ENCODE data around the gene GJB1.

The GJB1 gene

DNA sequence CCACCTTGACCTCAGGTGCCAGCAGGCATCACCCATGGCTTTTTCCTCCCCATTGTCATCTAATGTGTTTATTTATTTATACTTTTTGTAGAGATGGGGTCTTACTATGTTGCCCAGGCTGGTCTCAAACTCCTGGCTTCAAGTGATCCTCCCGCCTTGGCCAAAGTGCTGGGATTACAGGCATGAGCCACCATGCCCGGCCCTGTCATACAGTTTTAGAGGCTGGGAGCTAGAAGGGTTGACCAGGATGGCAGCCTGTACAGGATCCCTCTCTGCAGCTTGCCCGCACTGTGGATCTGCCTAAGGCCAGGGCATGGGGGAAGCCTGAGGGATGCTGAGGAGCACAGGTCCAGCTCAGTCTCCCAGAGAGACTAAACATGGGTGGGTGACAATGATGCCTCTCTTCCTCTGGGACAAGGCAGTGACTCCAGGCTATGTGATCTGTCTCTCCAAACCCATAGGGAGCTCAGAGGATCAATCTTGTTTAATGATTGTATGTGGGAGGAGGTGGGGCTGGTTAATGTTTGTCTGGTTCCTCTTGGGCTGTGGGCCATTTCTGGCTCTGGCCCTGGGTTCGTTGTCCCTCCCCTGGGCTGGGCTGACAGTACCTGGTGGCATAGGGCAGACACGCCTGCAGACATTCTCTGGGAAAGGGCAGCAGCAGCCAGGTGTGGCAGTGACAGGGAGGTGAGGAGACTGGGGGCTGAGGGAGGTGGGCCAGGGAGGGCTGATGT is 8.3 kb upstream of the GJB1 start:
- Histone ChIP-seq H3K27ac (ENCODE audit: insufficient read depth, low read length, poor library complexity, severe bottlenecking) (no peak overlapping the region), H3K4me1 (ENCODE audit: control insufficient read depth, insufficient read depth, low read length, poor library complexity, severe bottlenecking) (no peaks in the 10 kb centered on the region), H3K27me3 (replicated peaks; ENCODE audit: control insufficient read depth, insufficient read depth, low read length, poor library complexity, severe bottlenecking) (no peaks in the 10 kb centered on the region), H3K36me3 (ENCODE audit: control insufficient read depth, insufficient read depth, low read length) (no peaks in the 10 kb centered on the region), H3K4me3 (ENCODE audit: insufficient read depth, low read depth, low read length, poor library complexity, severe bottlenecking) (no peak overlapping the region), H3K9me3 (ENCODE audit: control insufficient read depth, low read length) (no peaks in the 10 kb centered on the region)
- no peak for DNase-seq

DNA sequence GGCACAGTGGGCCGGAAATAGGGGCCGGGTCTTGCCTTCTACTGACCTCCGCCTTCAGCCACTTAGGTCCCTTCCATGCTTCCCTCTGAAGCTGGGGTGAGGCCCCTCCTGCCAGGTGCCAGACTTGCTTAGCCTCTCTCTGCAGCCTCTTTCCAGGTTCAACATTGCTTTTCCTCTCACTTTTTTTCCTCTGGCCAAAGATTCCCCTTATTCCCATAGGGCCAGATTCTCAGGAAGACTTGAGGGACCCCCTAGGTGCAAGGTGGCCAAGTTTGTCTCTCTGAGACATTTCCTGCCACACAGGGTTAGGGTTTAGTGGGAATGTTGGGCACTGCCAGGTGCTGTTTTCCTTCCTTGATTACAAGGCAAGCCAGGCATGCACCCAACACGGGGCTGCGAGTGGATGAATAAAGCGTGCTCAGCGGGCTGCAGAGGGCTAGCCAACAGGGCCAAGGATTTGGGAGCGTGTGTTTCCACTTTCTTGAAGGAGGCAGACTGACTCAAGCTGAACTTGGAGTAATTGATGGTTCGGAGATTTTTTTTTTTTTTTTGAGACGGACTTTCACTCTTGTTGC is 7.6 kb upstream of the GJB1 start:
- DNase-seq: no peak
- Histone ChIP-seq H3K27ac (ENCODE audit: insufficient read depth, low read length, poor library complexity, severe bottlenecking) (no peak overlapping the region), H3K9me3 (ENCODE audit: control insufficient read depth, low read length) (no peaks in the 10 kb centered on the region), H3K4me3 (ENCODE audit: insufficient read depth, low read depth, low read length, poor library complexity, severe bottlenecking) (no peak overlapping the region), H3K27me3 (replicated peaks; ENCODE audit: control insufficient read depth, insufficient read depth, low read length, poor library complexity, severe bottlenecking) (no peaks in the 10 kb centered on the region), H3K36me3 (ENCODE audit: control insufficient read depth, insufficient read depth, low read length) (no peaks in the 10 kb centered on the region), H3K4me1 (ENCODE audit: control insufficient read depth, insufficient read depth, low read length, poor library complexity, severe bottlenecking) (no peaks in the 10 kb centered on the region)

DNA sequence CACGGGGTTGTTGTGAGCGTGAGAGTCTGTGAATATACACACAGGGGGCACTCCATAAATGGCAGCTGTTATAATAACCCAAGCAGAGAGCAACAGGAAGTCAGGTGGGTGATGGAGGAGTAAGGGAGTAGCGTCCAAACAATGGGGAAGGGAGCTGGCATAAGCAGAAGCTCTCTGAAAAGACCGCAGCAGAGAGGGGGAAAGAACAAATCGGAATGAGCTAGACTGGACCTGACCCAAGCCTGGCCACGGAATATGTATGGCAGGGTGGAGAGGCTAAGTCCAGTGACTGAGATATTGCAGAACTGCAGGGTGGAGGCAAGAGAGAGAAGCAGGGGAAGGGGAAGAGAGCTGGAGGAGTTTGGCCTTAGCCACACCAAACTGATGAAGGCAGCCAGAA is 6.5 kb upstream of the GJB1 start:
- DNase-seq: no peak
- Histone ChIP-seq H3K36me3 (ENCODE audit: control insufficient read depth, insufficient read depth, low read length) (no peaks in the 10 kb centered on the region), H3K4me1 (ENCODE audit: control insufficient read depth, insufficient read depth, low read length, poor library complexity, severe bottlenecking) (no peaks in the 10 kb centered on the region), H3K9me3 (ENCODE audit: control insufficient read depth, low read length) (no peaks in the 10 kb centered on the region), H3K4me3 (ENCODE audit: insufficient read depth, low read depth, low read length, poor library complexity, severe bottlenecking) (no peak overlapping the region), H3K27me3 (replicated peaks; ENCODE audit: control insufficient read depth, insufficient read depth, low read length, poor library complexity, severe bottlenecking) (no peaks in the 10 kb centered on the region), H3K27ac (ENCODE audit: insufficient read depth, low read length, poor library complexity, severe bottlenecking) (no peak overlapping the region)

DNA sequence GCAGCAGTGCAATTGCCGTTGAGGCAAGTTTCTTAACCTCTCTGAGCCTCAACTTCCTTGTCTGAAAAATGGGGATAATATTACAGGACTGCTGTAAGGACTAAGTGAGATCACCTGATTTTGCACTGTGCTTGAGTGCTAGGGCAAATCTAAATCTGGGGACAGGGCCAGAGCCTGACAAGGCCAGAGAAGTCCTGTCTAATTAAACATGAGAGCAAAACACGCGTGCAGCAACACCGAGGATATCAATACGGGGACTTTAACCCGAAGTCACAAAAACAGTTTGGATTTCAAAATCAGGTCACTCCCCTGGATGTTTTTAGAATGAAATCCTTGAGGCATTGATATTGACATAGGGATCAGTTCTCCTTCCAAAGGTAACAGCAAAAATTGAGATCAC is 5.7 kb upstream of the GJB1 start:
- Histone ChIP-seq H3K9me3 (ENCODE audit: control insufficient read depth, low read length) (no peaks in the 10 kb centered on the region), H3K4me1 (ENCODE audit: control insufficient read depth, insufficient read depth, low read length, poor library complexity, severe bottlenecking) (no peaks in the 10 kb centered on the region), H3K27me3 (replicated peaks; ENCODE audit: control insufficient read depth, insufficient read depth, low read length, poor library complexity, severe bottlenecking) (no peaks in the 10 kb centered on the region), H3K4me3 (ENCODE audit: insufficient read depth, low read depth, low read length, poor library complexity, severe bottlenecking) (no peak overlapping the region), H3K36me3 (ENCODE audit: control insufficient read depth, insufficient read depth, low read length) (no peaks in the 10 kb centered on the region), H3K27ac (ENCODE audit: insufficient read depth, low read length, poor library complexity, severe bottlenecking) (no peak overlapping the region)
- no peak for DNase-seq

DNA sequence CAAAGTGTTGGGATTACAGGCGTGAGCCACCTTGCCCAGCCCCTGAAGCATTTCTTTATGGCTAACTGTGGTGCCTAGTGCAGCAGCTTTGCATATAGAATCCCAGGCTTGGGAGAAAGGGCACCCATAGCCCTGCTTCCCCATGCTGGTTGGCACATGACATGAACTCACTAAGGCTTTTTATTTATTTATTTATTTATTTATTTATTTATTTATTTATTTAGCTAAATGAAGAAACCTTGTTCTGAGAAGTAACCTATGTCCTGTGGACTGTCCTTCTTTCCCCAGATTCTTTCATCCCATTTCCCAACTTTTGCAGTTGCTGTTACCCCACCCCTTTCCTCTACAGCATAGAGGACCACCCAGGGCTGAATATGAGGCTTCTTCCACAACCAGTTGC is 1.9 kb upstream of the GJB1 start:
- no peaks in the 10 kb centered on the region for H3K4me1 ChIP-seq (ENCODE audit: control insufficient read depth, insufficient read depth, low read length, poor library complexity, severe bottlenecking)
- H3K27ac ChIP-seq (ENCODE audit: insufficient read depth, low read length, poor library complexity, severe bottlenecking): no peak overlapping the region
- H3K27me3 ChIP-seq (replicated peaks; ENCODE audit: control insufficient read depth, insufficient read depth, low read length, poor library complexity, severe bottlenecking): no peaks in the 10 kb centered on the region
- DNase-seq: no peak
- H3K36me3 ChIP-seq (ENCODE audit: control insufficient read depth, insufficient read depth, low read length): no peaks in the 10 kb centered on the region
- H3K9me3 ChIP-seq (ENCODE audit: control insufficient read depth, low read length): no peaks in the 10 kb centered on the region
- H3K4me3 ChIP-seq (ENCODE audit: insufficient read depth, low read depth, low read length, poor library complexity, severe bottlenecking): no peak overlapping the region

DNA sequence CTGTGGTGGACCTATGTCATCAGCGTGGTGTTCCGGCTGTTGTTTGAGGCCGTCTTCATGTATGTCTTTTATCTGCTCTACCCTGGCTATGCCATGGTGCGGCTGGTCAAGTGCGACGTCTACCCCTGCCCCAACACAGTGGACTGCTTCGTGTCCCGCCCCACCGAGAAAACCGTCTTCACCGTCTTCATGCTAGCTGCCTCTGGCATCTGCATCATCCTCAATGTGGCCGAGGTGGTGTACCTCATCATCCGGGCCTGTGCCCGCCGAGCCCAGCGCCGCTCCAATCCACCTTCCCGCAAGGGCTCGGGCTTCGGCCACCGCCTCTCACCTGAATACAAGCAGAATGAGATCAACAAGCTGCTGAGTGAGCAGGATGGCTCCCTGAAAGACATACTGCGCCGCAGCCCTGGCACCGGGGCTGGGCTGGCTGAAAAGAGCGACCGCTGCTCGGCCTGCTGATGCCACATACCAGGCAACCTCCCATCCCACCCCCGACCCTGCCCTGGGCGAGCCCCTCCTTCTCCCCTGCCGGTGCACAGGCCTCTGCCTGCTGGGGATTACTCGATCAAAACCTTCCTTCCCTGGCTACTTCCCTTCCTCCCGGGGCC is 1.2 kb downstream of the GJB1 start:
- Histone ChIP-seq H3K27me3 (replicated peaks; ENCODE audit: control insufficient read depth, insufficient read depth, low read length, poor library complexity, severe bottlenecking) (no peaks in the 10 kb centered on the region), H3K36me3 (ENCODE audit: control insufficient read depth, insufficient read depth, low read length) (no peaks in the 10 kb centered on the region), H3K4me3 (ENCODE audit: insufficient read depth, low read depth, low read length, poor library complexity, severe bottlenecking) (no peak overlapping the region), H3K4me1 (ENCODE audit: control insufficient read depth, insufficient read depth, low read length, poor library complexity, severe bottlenecking) (no peaks in the 10 kb centered on the region), H3K9me3 (ENCODE audit: control insufficient read depth, low read length) (no peaks in the 10 kb centered on the region), H3K27ac (ENCODE audit: insufficient read depth, low read length, poor library complexity, severe bottlenecking) (no peak overlapping the region)
- no peak for DNase-seq

DNA sequence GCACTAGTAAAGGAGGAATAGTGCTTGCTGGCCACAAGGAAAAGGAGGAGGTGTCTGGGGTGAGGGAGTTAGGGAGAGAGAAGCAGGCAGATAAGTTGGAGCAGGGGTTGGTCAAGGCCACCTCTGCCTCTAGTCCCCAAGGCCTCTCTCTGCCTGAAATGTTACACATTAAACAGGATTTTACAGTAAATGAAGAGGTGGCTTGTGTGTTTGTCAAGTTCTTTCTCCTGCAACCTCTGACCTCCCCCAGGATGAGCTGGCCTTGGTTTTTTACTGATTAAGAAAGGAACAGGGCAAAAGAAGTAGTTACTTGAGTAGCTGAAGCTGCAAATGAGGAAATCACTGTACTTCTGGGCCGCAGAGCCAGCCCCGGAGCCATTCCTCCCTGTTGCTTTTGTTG is 2.0 kb downstream of the GJB1 start:
- no peak overlapping the region for H3K4me3 ChIP-seq (ENCODE audit: insufficient read depth, low read depth, low read length, poor library complexity, severe bottlenecking)
- no peaks in the 10 kb centered on the region for H3K4me1 ChIP-seq (ENCODE audit: control insufficient read depth, insufficient read depth, low read length, poor library complexity, severe bottlenecking)
- no peaks in the 10 kb centered on the region for H3K9me3 ChIP-seq (ENCODE audit: control insufficient read depth, low read length)
- H3K36me3 ChIP-seq (ENCODE audit: control insufficient read depth, insufficient read depth, low read length): no peaks in the 10 kb centered on the region
- no peak overlapping the region for H3K27ac ChIP-seq (ENCODE audit: insufficient read depth, low read length, poor library complexity, severe bottlenecking)
- DNase-seq: no peak
- H3K27me3 ChIP-seq (replicated peaks; ENCODE audit: control insufficient read depth, insufficient read depth, low read length, poor library complexity, severe bottlenecking): no peaks in the 10 kb centered on the region

DNA sequence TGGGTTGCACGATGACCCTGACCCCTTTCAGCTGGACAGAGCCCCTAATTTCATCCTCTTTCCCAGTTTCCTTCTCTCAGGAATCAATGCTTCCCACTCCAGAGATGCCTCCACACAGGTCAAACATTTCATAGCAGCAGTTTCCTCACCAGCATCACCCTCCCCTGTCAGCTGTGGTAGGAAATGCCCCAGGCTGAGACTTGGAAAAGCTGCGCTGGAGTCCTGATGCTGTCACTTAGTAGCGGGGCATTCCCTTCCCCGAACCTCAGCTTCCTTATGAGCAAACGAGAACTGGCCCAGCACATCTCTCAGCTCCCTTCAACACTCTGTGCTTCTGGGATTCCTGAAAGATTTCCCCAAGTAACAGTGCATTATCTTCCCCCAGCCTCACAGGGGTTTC is 2.7 kb downstream of the GJB1 start:
- Histone ChIP-seq H3K9me3 (ENCODE audit: control insufficient read depth, low read length) (no peaks in the 10 kb centered on the region), H3K4me3 (ENCODE audit: insufficient read depth, low read depth, low read length, poor library complexity, severe bottlenecking) (no peak overlapping the region), H3K36me3 (ENCODE audit: control insufficient read depth, insufficient read depth, low read length) (no peaks in the 10 kb centered on the region), H3K27ac (ENCODE audit: insufficient read depth, low read length, poor library complexity, severe bottlenecking) (no peak overlapping the region), H3K4me1 (ENCODE audit: control insufficient read depth, insufficient read depth, low read length, poor library complexity, severe bottlenecking) (no peaks in the 10 kb centered on the region), H3K27me3 (replicated peaks; ENCODE audit: control insufficient read depth, insufficient read depth, low read length, poor library complexity, severe bottlenecking) (no peaks in the 10 kb centered on the region)
- DNase-seq: no peak

DNA sequence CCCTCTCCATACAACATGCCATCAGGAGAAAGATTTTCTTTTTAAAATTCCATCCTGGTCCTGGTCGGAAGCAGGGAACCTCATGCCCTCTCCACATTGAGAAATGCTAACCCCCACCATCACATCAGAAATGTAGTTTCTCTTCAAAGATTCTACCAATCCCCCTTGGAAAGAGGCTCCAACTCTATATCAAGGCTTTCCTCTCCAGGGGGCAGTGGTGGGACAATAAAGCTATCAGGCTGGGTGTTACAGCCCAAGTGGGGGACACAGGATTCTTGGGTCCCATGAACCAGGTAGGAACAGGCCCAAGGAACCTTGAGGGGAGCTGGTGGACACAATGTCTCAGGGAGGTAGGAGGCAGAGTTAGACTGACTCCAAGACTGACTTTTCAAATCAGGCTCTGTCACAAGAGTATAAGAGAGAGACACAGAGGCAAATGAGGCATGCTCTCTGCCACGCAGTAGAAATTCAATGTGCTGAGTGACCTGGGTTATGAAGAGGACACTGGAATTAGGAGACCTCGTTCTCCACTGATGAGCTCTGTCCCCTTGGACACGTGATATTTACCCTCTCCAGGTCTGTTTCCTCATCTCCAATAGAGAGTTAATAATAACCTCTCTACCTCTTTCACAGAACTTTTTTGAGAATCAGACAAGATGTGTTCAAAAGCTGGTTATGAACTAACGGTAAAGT is 4.5 kb downstream of the GJB1 start:
- no peaks in the 10 kb centered on the region for H3K36me3 ChIP-seq (ENCODE audit: control insufficient read depth, insufficient read depth, low read length)
- H3K4me3 ChIP-seq (ENCODE audit: insufficient read depth, low read depth, low read length, poor library complexity, severe bottlenecking): no peak overlapping the region
- H3K9me3 ChIP-seq (ENCODE audit: control insufficient read depth, low read length): no peaks in the 10 kb centered on the region
- no peaks in the 10 kb centered on the region for H3K27me3 ChIP-seq (replicated peaks; ENCODE audit: control insufficient read depth, insufficient read depth, low read length, poor library complexity, severe bottlenecking)
- H3K27ac ChIP-seq (ENCODE audit: insufficient read depth, low read length, poor library complexity, severe bottlenecking): no peak overlapping the region
- DNase-seq: no peak
- H3K4me1 ChIP-seq (ENCODE audit: control insufficient read depth, insufficient read depth, low read length, poor library complexity, severe bottlenecking): no peaks in the 10 kb centered on the region

DNA sequence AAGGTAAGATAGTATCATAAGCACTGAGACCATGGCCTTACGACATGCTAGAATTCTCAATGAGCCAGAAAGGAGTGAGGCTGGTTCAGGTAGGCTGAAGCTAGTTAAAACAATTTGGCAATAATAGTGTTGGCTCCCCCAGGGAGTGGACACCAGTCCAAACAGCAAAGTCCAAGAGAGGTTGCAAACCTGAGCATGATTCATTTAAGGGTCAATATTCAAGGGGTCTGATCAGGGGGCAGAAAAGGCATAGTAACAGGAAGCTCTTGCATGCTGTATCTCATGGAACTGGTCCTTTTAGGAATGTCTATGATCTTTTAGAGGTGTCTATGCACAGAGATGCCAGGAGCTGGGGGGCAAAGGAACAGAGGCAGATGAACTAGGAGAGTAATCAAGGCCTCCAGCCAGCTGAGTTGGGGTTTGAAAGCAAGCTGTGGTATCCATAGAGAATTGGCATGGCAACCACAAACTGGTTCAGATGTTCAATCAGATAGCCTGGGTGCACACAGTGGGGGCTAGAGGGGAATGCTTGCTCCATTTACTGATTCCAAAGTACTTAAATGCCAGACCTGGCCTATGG is 5.1 kb downstream of the GJB1 start:
- no peaks in the 10 kb centered on the region for H3K27me3 ChIP-seq (replicated peaks; ENCODE audit: control insufficient read depth, insufficient read depth, low read length, poor library complexity, severe bottlenecking)
- DNase-seq: no peak
- no peaks in the 10 kb centered on the region for H3K9me3 ChIP-seq (ENCODE audit: control insufficient read depth, low read length)
- no peaks in the 10 kb centered on the region for H3K4me1 ChIP-seq (ENCODE audit: control insufficient read depth, insufficient read depth, low read length, poor library complexity, severe bottlenecking)
- H3K27ac ChIP-seq (ENCODE audit: insufficient read depth, low read length, poor library complexity, severe bottlenecking): no peak overlapping the region
- no peaks in the 10 kb centered on the region for H3K36me3 ChIP-seq (ENCODE audit: control insufficient read depth, insufficient read depth, low read length)
- no peak overlapping the region for H3K4me3 ChIP-seq (ENCODE audit: insufficient read depth, low read depth, low read length, poor library complexity, severe bottlenecking)
